ENCODE results near the gene DENND4A.
A peak's percentile ranks its signal among the peaks of the same experiment; 100 is the strongest.

The DENND4A gene

DNA sequence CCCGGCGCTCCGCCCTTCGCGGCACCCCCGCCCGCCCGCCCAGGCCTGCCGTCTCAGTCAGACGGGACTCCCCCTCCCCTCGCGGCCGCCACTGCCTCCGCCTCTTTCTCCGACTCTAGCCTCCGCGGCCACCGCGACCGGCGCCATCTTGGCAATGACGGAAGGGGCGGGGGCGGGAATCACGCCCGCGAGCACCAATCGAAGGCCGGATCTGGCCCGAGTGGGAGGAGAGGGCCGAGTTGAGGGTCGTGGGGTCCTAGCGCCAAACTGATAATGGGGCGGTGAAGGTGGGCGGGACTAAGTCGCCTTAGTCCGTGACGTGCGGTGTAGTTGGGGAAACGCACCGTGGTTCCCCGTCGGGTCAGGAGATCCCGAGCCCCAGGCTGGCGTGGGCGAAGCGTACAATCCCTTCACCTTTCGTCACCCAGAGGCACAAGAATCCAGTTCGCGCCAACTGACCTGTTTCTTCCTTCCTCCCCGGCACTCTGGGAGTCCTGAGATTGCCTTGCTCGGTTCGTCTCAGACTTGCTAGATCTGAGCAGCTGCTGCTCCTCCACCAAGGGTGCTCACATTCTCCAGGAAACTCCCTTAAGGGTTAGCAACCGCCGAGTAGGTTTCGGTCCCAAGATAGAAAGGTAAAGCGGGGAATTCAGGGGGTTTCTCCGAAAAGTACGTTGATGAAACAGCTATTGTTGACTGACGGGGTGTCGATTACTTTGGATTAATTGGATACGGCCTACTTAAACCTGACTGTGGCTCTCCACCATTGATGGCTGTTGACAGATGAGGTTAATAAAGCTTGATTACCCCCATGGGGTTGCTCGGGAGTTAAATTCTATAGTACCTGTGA, at the start of gene DENND4A:
DENND4A (minus strand) TSS at position 156 of the 850 bp plus-strand sequence. CDS start 35,843 bp downstream, outside the sequence.
- peak; percentile 97 to 99 for DNase-seq

DNA sequence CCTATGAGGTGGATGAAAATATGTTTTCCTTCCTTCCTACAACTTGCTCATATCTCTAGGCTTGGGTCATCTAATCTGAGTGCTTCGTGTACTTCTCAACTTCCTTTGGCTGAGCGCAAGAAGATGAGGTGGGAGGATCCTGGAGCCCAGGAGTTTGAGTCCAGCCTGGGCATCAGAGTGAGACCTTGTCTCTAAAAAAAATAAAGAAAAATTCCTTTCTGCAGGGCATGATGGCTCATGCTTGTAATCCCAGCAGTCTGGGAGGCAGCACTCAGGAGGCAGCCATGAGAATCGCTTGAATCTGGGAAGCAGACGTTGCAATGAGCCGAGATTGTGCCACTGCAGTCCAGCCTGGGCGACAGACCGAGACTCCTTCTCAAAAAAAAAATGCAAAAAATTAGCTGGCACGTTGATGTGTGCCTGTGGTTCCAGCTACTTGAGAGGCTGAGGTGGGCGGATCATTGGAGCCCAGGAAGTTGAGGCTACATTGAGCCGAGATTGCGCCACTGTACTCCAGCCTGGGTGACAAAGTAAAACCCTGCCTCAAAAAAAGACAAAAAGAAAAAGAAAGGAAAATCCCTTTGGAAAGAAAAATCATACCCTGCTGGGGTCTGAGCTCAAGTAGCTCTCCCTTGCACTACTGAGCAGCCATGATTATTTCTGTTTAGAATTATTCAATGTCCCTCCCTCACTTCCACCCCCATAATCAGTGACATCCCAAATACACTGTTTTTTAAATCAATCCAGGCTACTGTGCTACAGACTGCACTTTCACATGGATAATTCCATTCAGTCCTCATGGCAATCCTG, 49.2 kb upstream of the DENND4A start:
- no peak for DNase-seq

DNA sequence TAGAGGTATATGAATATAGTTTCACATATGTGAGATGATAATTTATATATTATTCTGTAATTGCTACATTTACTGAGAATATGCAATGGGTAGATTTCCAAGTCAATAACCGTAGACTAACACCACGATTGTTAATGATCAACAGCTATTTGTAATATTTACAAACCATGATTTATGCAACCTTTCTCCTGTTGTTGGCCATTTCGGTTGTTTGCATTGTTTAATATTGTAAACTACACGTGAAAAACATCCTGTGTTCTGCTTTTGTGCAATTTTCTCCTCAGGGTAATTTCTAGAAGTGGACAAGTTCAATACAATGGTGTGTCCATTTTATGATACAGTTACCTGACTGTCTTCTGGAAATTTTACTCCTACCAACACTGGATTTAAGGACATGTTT, 47.9 kb upstream of the DENND4A start:
- no peak for DNase-seq

DNA sequence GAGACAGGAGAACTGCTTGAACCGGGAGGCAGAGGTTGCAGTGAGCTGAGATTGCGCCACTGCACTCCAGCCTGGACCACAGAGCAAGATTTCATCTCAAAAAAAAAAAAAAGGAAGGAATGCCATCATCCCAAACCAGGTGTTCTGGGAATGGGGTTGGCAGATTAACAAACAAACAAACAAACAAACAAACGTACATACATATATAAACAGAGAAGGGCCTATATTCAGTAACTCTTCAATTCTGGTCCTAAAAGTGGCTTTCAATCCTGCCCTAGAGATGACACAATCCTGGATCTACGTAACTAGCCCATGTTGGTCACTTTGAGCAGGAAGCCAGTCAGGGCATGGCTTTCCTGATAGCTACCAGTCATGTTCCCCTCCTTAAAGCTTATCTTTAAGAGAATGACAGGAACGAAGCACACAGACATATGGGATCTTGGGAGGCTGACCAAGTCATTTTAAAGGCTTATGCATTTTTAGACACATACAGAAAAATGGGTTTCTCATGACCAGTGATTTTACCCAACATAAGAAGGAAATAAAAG, 47.3 kb upstream of the DENND4A start:
- no peak for DNase-seq

DNA sequence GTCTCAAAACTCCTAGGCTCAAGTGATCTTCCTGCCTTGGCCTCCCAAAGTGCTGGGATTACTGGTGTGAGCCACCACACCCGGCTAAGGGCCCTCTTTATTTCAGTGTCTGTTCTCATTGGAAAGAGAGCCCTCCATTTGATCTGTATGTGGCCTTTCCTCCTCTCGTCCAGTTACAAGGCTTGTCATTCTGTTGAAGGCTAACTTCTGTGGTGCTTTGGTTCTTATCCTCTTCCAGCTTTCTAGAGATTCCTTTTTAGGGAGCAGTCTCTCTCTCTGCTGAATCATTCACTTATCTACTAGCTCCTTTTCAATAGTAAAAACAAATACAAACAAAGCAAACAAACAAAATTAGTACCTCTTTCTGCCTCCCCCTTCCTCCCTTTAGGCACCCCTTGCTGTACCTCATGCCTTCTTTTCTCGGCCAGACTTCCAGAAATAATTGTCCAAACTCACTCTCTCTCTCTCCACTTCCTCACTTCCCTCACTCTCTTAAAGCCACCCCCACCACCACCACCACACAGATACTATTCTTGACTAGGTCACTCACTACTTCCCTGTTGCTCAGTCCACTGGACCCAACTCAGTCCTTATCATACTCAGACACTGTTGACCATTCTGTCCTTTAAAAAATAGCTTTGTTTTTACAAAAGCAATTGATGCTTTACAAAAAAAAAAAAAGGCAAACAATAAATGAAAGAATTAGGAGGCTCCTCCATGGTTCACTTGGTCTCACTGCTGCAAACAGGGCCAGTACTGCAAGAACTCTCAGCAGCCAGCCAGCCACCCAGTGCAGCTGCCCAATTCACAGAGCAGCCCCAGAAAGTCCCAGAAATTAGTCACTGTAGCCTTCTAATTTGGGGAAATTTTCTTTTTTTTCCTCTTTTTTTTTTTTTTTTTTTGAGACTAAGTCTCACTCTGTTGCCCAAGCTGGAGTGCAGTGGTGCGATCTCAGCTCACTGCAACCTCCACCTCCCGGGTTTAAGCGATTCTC, 45.5 kb upstream of the DENND4A start:
- no peak for DNase-seq

DNA sequence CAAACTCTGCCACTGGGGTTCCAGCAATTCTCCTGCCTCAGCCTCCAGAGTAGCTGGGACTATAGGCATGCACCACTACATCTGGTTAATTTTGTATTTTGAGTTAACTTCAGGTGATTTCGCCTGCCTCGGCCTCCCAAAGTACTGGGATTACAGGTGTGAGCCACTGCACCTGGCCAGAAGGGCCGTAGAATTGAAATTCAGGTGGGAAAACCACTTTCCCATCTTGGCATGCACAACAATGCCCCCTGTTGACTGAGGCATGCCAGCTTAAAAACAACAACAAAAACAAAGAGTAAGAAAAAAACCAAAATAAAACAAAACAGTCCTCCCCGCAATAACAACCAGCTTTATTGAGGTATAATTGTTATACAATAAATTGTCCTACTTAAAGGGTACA, 44.6 kb upstream of the DENND4A start:
- DNase-seq: no peak

DNA sequence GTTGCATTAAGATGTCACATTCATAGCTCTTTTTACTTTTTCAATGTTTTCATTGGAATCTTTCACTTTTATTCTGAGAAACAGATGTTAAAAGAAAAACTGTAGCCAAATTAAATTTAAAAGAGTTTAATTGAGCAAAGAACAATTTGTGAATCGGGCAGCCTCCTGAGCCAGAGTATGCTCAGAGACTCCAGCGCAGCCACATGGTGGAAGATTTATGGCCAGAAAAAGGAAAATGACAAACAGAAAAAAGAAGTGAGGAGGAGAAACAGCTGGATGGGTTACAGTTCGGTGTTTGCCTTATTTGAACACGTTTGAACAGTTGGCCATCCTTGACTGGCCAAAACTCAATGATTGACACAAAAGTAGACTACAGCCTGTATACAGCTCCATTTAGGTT, 43.4 kb upstream of the DENND4A start:
- no peak for DNase-seq

DNA sequence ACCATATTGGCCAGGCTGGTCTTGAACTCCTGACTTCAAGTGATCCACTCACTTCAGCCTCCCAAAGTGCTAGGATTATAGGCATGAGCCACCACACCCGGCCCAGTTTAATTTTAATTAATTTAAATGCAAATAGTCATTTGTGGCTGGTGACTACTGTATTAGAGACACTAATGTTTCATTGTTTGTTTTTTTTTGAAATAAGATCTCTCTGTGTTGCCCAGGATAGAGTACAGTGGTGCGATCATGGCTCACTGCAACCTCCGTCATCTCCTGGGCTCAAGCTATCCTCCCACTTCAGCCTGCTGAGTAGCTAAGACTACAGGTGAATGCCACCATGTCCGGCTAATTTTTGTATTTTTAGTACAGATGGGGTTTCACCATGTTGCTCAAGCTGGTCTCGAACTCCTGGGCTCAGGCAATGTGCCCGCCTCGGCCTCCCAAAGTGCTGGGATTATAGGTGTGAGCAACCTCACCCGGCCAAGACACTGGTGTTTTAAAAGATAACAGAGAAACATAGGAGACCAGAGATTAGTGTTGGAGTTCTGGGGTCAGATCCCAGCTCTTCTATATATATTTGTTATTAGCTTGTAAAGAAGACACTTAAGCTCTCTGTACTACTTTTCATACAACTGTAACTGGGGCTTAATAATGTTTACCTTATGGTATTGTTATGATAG, 42.6 kb upstream of the DENND4A start:
- DNase-seq: no peak

DNA sequence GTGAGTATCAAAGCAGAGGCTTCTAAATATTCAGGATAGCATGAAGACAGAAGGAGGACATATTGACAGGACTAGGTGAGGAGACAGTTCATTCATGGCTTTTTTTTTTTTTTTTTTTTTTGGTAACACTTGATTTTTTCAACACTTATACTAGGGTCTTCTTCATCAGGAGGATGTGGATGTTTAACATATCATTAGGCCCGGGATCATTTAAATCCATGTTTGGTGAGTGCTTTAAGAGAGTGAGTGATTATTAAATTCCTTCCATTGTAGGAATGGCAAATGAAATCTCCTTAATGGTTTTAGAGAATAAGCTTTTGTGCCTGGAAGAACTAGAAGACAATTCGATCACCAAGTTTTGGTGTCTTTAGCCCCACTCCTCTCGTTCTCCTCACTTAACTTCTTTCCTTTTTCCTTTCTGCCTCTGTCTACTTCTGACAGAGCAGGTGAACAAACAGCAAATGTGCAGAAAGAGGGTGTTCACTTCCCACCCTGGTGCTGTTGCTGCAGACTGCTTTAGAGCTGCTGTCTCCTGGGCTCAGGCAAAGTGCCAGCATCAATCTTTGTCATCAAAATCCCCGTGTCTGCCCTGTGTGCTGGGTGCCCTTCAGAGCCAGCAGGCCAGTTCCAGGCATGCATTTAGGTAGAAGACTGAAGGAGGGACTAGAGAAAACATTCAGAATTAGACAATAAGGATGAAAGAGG, 41.6 kb upstream of the DENND4A start:
- peak; percentile 8 to 12 for DNase-seq

DNA sequence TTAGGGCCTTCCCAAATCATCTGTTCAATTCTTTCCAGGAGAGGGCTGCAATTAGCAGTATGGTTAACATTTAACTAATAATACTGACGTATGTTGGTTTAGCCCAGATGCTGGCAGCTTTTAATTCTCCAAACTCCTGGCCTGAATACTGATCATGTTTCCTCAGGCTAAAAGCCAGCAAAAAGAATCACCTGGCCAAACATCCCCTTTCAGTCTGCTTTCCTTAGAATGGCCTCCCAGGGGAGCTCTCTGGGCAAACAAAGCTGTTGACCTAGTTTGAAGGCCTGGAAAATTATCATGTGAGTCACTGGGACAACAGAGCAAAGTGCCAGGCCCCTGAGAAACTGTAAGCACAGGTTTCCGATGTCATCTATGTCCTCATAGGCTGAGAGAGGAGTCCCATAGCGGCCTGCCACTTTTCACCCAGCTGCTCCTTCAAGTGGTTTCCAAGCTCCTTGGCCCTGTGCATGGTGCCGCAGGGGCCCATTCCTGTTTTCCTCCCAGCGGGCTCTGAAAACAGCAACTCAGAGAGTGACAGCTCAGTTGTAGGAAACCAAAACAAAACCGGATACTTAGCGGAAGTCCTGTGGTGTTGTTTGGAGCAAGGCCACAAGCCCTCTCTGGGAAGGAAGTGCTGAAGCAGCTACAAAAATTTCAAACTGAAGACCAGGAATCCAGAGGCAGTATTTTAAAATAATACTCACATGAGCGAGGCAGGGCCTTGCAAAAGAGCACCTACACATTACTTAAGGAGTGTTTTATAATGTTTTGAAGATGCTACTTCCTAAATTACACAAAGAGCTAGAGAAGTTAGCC, 40.7 kb upstream of the DENND4A start:
- DNase-seq: peak; percentile 14 to 37

DNA sequence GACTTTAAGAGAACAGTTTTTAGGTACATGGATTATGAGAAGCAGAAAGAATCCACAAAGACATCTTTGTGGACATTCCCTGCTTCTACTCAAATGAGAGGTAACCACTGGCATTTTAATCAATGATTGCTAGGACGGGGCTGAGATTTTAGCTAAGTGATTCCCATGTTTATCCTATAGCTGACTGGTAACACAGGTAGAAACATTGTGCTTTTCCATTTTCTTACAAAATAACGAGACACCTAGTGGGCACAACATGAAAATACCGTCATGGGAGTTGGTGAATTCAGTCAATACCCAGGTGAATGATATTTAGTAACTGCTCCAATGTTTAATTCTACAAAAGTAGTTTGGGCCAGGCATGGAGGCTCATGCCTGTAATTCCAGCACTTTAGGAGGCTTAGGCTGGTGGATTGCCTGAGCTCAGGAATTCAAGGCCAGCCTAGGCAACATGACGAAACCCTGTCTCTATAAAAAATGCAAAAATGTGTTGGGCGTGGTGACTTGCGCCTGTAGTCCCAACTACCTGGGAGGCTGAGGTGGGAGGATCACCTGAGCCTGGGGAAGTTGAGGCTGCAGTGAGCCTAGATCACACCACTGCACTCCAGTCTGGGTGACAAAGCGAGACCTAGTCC, 37.2 kb upstream of the DENND4A start:
- no peak for DNase-seq

DNA sequence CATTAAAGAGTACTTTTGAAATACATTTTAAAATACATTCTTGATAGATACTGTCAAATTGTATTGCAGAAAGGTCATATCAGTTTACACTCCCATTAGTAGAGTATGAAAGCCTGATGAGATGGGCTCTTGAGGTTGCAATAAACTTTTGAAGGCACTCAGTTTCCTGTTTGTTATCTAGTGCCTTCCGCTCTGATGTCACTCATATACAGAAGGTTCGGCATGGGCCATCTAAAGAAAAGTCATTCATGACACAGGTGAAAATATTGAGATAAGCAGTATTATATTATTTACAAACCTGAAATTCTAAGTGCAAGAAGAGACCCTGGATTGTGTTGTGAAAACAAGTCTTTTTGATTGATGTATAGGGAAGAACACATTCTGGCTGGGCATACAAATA, 36.5 kb upstream of the DENND4A start:
- DNase-seq: peak in 1 of 2 experiments; percentile 16

DNA sequence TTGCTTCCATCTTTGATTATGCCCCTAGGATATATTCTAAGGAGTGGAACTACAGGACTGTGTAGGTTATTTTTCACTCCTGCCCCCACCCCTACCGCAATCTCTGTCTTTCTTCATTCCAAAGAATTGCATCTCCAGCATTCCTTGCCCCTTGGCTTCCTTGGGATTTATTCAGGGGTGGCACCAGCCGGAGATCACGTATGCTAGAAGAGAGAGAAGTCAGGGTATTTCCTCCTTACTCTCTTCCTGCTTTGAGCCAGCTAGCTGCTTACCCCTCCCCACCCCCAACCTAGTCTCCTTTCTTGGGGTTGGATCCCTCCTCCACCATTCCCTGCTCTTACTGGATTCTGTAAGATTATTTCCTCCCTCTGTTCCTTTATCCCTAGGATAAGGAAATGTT, 35.0 kb upstream of the DENND4A start:
- DNase-seq: no peak

DNA sequence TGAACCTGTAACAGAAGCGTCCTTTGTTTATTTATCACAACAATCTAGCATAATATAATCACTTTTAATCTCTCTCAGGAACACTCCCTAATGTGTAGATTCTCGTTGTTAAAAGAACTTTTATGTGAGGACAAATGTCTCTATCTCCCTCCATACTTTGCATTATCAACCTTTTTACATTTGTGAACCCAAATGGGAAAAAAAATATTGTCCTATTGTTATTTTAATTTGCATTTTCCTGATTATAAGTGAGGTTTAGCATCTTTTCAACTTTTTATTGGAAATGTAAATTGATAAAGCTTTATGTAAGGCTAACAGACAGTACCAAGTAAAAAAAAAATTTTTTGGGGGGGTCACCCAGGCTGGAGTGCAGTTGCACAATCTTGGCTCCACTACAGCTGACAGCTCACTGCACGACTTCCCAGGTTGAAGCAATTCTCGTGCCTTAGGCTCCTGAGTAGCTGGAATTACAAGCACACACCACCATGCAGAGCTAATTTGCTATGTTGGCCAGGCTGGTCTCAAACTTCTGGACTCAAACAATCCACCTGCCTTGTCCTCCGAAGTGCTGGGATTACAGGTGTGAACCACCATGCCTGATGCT, 33.0 kb upstream of the DENND4A start:
- DNase-seq: no peak

DNA sequence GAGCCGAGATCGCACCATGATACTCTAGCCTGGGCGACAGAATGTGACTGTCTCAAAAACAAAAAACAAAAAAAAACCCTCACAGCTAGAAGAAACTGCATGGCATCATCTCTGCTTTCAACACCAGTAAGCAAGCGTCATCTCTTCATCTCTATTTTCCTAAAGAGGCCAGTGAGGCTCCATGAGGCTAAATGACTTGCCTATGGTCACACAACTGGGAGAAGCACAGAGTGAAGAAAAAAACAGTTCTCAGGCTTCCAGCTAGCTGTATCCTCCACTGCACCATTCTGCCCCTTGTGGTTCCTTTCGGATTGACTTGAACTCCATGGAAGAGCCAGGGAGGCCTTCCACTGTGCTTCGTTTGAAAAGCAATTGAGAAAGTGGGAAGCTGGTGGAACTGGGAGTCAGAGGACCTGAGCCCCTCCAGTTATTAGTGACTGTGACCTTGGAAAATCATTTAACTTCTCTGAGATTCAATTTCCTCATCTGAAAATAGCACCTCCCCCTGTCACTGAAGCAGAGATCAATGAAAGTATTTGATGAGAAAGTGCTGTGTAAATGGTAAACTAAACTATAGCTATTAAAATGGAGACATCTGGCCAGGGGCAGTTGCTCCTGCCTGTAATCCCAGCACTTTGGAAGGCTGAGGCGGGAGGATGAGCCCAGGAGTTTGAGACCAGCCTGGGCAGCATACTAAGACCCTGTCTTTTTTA, 32.1 kb upstream of the DENND4A start:
- DNase-seq: no peak

DNA sequence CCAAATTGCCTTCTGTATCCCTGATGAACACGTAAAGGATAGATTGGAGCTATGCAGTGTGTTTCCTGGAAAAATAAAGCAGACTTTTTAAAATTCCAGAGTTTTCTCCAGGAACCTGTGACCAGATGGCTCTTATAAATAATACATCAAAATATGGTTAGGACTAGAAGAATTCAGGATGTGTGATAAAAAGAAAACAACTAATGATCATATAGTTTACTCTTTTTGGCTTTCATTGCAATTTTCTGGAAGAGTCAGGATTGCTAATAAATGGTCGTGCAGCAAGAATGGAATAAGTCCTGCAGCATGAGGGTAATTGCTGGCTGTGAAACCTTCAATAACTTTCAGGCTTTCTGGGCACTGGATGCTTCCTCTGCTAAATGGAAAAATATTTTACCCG, 30.2 kb upstream of the DENND4A start:
- no peak for DNase-seq

DNA sequence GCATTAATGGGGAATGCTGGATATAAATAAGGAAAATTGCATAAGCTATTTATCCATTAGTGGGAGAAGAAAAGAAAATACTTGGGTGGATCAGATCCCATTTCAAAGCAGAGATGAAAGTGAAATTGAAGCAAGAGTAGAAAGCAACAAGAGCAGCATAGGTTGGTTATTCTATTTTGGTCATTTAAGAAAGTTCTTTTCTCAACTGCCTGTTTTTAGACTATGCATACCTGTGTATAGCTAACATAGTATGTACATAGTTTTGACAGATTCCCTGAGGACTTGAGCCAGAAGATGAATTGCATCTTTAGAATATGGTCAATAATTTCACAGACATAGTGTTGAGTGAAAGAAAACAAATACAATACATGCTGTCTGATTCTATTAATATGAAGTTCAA, 29.0 kb upstream of the DENND4A start:
- DNase-seq: no peak

DNA sequence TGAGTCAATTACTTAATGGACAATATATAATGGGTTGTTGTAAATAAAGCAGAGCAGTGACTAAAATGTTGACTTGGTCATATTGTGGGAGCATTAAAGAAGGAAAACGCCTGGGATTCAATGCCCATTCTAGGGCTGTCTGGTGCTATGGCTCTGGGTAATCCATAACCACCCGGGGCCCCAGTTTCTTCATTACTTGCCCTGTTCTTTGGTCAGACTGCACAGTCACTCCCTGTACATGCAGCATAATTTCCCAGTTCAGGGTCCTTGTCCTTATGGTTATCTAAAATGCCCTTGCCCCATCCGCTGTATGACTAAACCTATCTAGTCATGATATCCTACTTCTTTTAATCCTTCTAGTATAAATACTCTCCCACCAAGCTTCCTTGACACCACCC, 27.5 kb upstream of the DENND4A start:
- no peak for DNase-seq
